Measurements from ENCODE around the gene ZNF76. TPM values are rescaled to one million over a fixed set of nuclear protein-coding genes. Genes with fewer than 3 reads are reported as not detected.
A peak's percentile ranks its signal among the peaks of the same experiment; 100 is the strongest.

ZNF76 gene
- total RNA-seq = 38.3 TPM

GRCh38 chr6:35259194-35259947, at the start of gene ZNF76:
Gene ZNF76 (plus strand): TSS chr6:35259735. CDS start chr6:35281152, 21,417 bp downstream.
- peak; percentile 98 for DNase-seq (ENCODE audit: low spot score)

- no peak for DNase-seq (ENCODE audit: low spot score)
These were observed 46.2 kb upstream of the ZNF76 start for GRCh38 chr6:35213298-35213791.

- DNase-seq (ENCODE audit: low spot score) = no peak
These were observed 45.4 kb upstream of the ZNF76 start, which contains the start of gene SCUBE3 for GRCh38 chr6:35213824-35214756. Gene SCUBE3 (plus strand): TSS chr6:35213956. CDS start chr6:35214419, 463 bp downstream.

- no peak for DNase-seq (ENCODE audit: low spot score)
These were observed 44.5 kb upstream of the ZNF76 start for GRCh38 chr6:35214869-35215664.

GRCh38 chr6:35215665-35216411, 43.7 kb upstream of the ZNF76 start:
- DNase-seq (ENCODE audit: low spot score) = no peak

- DNase-seq (ENCODE audit: low spot score) = no peak
These were observed 43.2 kb upstream of the ZNF76 start for GRCh38 chr6:35216412-35216732.

- DNase-seq (ENCODE audit: low spot score) = no peak
These were observed 42.4 kb upstream of the ZNF76 start for GRCh38 chr6:35216851-35217811.

GRCh38 chr6:35218021-35218420, 41.5 kb upstream of the ZNF76 start:
- no peak for DNase-seq (ENCODE audit: low spot score)

GRCh38 chr6:35218456-35218855, 41.1 kb upstream of the ZNF76 start:
- no peak for DNase-seq (ENCODE audit: low spot score)

- DNase-seq (ENCODE audit: low spot score) = no peak
These were observed 39.7 kb upstream of the ZNF76 start for GRCh38 chr6:35219683-35220326.

GRCh38 chr6:35220711-35221110, 38.8 kb upstream of the ZNF76 start:
- DNase-seq (ENCODE audit: low spot score) = no peak

GRCh38 chr6:35223396-35223795, 36.1 kb upstream of the ZNF76 start:
- DNase-seq (ENCODE audit: low spot score) = no peak

GRCh38 chr6:35224720-35225119, 34.8 kb upstream of the ZNF76 start:
- DNase-seq (ENCODE audit: low spot score) = no peak

- DNase-seq (ENCODE audit: low spot score) = no peak
These were observed 31.1 kb upstream of the ZNF76 start for GRCh38 chr6:35228481-35228880.

- DNase-seq (ENCODE audit: low spot score) = no peak
These were observed 30.2 kb upstream of the ZNF76 start for GRCh38 chr6:35229304-35229703.

- no peak for DNase-seq (ENCODE audit: low spot score)
These were observed 29.0 kb upstream of the ZNF76 start for GRCh38 chr6:35230498-35230897.

- DNase-seq (ENCODE audit: low spot score) = no peak
These were observed 28.6 kb upstream of the ZNF76 start for GRCh38 chr6:35230950-35231349.

GRCh38 chr6:35231563-35231962, 28.0 kb upstream of the ZNF76 start:
- DNase-seq (ENCODE audit: low spot score) = no peak

GRCh38 chr6:35234901-35235300, 24.6 kb upstream of the ZNF76 start:
- no peak for DNase-seq (ENCODE audit: low spot score)
